HG03469 (cell line): ENCODE results near the gene KDM1B.

Experiments
- ATAC-seq: cut with Tn5 transposase; IDR thresholded peaks from one replicate; pipeline ENCODE4 v1.9.1; 2021; ENCODE audit warnings: mild to moderate bottlenecking, moderate library complexity, moderate number of reproducible peaks; ENCODE audit not compliant: unreplicated experiment

Gene KDM1B

DNA sequence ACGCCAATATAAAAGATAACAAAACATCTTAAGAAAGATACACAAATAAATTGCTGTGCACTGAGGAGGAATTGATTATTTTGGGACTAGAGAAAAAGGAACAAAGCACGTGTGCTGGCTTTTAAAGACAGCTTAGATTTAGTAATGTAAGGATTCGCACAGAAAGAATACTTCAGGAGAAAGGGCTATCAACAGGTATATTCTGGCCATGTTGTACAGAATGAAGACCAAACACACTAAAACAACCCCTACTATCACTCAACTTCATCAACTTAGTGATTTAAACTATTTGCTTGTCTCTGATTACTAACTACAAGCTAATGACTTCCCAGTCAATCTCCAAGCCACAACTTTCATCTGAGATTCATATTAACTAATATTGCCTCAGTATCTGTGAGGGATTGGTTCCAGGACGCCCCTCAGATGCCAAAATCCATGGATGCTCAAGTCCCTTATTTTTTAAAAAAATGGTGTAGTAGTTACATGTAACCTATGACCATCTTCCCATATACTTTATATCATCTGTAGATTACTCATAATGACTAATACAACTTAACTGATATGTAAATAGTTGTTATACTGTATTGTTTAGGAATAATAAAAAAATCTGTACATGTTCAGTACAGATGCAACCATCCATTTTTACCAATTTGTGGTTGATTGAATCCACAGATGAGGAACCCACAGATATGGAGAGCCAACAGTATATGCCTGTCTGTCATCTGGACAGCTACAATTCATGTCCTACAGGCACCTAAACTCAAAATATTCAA, 104.6 kb downstream of the KDM1B start:
- ATAC-seq, result no peak

DNA sequence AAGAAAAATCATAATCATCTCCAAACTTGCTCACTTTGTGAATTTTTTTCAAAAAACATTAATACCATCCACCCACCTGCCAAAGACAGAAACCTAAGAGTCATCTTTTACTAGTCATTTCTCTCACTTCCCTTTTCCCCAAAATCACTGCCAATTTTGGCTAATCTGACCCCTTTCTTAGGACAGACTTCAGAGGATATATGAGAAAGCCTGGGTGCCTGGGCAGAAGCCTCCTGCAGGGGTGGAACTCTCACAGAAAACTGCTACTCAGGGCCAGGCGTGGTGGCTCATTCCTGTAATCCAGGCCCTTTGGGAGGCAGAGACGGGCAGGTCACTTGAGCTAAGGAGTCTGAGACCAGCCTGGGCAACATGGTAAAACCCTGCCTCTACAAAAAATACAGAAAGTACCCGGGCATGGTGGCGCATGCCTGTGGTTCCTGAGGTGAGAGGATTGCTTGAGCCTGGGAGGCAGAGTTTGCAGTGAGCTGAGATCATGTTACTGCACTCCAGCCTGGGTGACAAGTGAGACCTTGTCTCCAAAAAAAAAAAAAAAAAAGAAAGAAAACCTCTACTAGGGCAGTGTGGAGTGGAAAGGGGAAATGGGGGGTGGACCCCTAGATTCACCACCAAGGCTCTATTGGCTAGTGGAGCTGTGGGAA, 105.4 kb downstream of the KDM1B start:
- peak; percentile 36 for ATAC-seq

DNA sequence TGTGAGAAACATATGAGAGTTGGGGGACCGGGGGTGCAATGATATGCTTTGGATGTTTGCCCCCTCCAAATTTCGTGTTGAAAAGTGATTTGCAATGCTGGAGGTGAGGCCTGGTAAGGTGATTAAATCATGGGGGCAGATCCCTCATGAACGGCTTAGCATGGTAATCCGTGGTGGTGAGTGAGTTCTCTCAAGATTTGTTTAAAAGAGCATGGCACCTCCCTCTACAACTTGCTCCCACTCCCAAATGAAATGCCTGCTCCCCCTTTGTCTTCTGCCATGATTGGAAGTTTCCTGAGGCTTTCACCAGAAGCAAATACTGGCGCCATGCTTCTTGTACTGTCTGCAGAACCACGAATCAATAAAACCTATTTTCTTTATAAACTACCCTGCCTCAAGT, 106.7 kb downstream of the KDM1B start:
- no peak for ATAC-seq

DNA sequence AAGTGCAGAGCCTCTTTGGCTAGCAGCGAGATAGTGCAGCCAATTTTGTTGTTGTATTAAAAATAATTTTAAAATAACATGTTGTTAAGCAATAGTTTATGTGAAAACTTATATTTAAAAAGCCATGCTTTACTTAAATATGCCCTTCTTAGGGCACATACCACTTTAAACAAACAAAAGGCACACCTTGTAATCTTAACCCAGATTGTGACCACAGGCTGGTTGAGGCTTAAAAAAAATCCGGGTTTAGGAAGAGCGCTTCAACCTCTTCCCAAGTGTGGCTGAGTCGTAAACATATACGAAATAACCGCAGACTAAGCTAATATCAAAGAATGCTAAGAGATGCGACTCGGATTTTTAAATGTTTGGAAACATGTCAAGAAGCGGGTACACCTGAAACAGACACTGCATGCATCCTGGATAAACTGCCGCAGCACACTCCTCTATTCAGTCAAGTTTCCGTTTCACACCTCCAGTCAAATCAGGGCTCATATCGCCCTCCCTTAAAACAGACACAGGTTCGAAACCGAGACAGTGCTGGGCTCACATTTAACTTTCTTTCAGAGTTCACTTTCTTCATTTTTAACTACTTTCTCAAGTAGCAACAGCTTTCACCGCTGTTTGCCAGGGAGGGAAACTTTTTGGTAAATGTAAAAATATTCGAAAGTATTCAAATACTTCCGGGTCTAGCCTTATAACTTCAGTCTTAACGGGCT, 107.6 kb downstream of the KDM1B start:
- peak; percentile 45 for ATAC-seq

DNA sequence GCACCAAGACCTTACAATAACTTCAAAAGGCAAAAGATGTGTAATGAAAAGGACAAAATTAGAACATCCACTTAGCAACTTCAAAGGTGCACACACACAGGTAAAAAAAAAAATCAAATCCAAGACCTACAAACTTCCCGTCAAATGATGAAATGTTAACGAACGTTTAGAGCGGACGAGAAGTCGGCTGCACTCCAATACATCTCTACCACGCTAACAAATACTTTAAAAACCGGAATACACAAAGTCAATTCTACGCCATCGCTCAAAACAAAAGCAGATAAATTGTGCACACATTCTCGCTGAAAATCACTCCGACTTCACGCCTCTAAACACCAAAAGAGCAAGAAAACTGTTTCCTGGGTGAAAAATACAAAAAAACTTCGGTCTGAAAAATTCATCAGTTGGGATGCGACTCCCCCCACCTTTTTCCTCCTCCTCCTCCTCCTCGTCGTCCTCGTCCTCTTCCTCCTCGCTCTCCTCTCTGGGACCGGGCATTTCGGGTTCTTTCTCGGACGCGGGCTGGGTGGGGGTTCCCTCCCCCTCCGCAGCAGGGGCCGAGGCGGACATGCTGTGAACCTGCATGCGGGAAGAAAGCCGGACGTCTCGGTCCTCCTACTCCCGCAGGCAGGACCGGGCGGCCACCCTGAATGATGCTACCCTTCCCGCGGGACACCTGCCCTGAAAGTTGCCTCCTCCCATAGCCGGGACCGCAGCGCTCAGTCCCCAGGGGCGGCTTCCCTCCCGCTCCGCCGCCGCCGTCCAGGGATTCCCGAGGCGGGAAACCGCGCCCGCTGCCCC, 108.4 kb downstream of the KDM1B start:
- ATAC-seq, result no peak

DNA sequence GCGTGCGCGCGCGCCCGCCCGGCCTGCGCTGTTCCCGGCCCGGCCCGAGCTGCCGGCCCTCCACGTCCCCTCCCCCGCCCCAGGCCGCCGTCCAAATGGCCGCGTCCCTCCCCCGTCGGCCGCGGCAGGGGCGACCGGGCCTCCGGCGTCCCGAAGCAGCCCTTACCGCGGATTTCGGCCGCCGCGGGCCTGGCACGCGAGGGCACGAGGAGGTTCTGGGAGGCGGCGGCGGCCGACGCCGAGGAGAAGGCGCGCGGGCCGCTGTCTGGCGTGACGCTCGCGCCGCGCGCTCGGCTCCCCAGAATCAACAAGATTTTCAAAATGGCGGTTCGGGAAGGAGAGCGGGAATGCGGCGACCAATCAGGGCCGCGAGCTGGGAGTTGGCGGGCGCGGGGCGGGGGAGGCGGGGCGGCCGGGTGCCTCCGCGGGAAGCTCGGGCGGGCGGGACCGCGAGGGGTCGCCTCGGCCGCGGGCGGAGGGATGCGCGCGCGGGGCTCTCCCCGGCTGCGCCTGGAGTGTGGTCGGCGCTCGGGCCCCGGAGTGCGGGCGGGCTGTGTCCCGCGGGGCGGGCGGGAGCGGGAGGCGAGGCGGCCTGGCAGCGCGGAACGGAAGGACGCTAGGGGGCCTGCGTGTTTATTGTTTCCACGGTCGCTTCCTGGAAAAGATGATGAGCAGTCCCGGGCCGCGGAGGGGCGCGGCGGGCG, 109.1 kb downstream of the KDM1B start, which contains the start of gene DEK:
TSS of gene DEK (minus strand) at position 312 of the 704 bp plus-strand sequence. CDS start 543 bp downstream, outside the sequence.
- ATAC-seq, result peak; percentile 16

DNA sequence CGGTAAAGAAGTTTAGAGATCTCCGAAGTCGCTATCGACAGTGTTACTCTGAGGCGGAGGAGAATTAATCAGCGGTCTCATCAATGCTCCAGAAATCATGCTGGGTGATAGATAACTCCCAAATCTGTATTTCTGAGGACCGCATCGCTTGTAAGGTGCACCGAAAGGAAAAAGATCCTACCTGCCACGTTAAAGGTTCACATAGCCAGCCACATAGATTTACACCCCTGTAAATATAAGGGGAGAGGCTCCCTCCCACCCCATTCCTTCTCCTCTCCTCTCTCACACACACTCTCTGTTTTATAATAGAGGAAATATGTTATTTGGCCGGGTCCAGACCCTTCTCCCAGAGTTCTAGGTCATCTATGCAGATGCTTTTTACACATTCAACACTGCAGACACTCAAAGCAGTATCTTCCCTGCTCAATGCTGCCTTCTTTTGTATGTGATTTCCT, 109.7 kb downstream of the KDM1B start:
- ATAC-seq, result no peak

DNA sequence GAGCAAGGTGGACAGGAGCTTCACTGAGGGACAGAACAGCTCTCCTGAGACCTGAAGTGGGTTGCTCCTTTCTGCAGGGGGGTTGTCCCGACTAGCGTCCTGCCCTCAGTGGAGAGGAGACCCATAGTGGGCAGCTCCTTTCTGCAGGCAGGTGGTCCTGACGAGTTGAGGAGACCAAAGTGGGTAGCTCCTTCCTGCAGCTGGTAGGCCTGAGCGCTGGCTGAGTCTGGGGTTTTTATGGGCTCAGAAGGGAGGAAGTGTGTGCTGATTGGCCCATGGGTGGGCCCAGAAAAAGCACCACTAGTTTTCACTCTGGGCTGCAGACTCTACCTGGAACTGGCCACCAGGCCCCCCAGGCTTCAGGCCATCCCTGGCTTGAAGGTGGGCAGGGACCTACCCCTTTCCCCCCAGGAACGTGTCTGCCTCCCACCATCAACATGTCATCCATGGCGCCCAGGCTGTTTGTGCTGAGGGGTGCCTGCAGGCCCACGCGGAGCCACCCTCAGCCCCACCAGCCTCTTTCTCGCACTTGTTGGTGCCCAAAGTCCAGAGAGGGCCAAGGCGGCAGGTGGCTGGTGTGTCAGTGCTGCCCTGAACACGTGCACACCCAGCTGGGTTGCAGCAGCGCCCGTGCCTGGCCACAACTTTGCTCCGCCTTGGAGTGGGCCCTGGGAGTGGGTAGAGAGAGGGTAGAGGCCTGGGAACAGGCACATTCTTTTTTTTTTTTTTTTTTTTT, 110.7 kb downstream of the KDM1B start:
- ATAC-seq, result no peak

DNA sequence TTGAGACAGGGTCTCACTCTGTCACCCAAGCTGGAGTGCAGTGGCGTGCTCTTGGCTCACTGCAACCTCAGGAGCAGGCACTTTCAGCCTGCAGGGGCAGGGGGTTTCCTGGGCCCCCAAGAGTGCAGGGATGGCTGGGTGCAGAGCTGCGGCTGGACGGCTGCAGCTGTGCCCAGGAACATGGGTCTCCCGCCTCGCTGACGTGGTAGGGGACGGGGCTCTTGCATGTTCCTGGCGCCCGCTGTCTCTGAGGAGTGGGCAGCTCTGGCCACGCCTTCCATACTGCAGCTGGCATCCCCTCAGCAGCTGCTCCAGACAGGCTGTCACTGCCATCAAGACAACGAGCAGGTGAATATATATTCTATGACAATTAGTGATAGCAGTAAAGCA, 111.3 kb downstream of the KDM1B start:
- ATAC-seq, result no peak

DNA sequence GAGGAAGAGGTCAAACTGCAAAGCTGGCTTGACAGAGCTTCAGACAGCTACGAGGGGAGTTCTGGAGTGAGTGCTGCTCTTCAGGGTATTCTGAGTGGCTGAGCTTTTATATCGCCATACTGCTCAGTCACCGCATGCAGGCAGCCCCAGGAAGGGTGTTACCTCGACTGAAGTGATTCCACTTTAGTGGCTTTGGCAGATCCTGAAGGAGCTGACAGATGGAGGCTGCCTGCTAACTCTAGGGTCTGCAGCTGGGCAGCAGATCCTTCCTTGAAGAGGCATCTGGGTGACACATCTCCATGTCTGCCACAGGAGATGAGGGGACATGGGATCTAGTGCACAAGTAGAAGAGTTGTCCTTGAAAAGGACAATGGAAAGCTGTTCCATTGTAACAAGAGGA, 112.8 kb downstream of the KDM1B start:
- ATAC-seq, result no peak

DNA sequence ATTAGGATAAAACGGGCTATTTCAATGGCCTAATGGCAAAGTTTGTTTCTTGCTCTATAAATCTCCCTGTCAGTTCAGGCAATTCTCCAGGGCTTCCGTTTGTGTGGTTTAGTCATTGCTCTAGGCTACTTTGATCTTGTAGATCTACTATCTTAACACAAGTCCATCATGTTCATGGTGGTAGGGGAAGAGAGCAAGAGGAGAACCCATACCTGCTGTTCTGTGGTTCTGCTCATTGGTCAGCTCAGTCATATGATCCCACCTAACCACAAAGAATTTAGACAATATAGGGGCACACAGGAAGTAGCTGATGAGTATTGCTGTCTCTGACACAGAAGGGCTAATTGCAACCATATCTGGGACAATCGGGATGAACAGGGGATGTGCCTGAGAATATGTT, 114.0 kb downstream of the KDM1B start:
- ATAC-seq, result peak; percentile 49

DNA sequence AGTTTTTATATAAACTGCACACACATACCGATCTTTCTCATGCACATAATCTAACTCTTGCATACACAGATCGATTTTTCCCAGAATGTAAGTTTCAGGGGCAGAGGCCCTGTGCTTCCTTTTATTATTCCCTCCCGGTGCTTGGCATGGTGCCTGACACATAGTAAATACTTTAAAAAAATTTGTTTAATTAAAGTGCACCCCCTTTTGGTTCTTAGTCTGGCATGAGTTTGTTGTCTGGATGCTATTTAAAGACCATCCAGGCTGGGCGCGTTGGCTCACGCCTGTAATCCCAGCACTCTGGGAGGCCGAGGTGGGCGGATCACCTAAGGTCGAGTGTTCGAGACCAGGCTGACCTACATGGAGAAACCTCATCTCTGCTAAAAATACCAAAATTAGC, 114.5 kb downstream of the KDM1B start:
- ATAC-seq, result no peak

DNA sequence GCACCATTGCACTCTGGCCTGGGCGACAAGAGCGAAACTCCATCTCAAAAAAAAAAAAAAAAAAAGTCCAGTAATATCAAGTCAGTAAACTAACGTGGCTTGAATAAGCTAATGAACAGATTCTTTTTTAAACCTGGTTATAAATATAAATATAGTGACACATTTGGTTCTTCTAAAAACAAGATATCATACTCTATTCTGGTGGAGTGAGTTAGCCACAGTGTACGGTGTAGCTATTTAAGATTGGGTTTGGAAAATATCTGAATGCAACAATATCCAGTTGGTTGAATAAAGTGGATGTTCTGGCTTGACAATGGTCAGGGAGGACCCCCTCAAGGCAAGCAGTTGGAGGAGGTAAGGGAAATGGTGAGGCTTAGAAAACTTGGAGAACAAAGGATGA, 115.0 kb downstream of the KDM1B start:
- no peak for ATAC-seq
